Activated T-cell treated with anti-CD3 and anti-CD28 coated beads, Interleukin-2, amount 50 U/mL, for 1 hour (primary cell): ENCODE data around the gene TMEM154.
"Not testable (repeated sequence)": the region's sequence is repeated elsewhere in the genome, so short reads cannot be mapped to it uniquely, and the experiment has no call there.

Source experiments
- DNase-seq: peaks from one replicate; pipeline ENCODE4 v3.0.0-alpha.2; 2020

Gene TMEM154

DNA sequence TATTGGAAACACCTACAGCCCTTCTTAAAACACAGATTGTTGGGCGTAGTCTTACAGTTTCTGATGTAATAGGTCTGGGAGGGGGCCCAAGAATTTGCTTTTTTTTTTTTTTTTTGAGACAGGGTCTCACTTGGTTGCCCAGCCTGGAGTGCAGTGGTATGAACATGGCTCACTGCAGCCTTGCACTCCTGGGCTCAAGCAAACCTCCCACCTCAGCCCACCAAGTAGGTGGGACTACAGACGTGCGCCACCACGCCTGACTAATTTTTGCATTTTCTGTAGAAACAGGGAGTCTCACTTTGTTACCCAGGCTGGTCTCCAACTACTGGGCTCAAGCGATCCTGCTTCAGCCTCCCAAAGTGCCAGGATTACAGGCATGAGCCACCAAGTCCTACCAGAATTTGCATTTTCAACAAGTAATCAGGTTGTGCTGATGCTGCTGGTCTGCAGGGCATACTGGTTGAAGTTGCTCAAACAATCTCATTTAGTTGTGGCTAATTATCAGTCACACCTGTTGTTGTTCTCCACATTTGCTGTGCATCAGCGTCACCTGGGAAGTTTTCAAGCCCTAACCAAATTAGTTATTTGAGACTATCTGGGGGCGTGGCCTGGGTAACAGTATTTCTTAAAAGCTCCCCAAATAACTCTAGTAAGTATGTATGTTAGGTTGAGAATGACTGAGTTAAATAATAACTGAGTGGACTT, 14.0 kb downstream of the TMEM154 start:
- no peak for DNase-seq

GRCh38 chr4:152664067-152664378, 15.8 kb downstream of the TMEM154 start:
- not testable (repeated sequence) for DNase-seq

- no peak for DNase-seq
Measured at GRCh38 chr4:152663203-152664066, 16.4 kb downstream of the TMEM154 start.

DNA sequence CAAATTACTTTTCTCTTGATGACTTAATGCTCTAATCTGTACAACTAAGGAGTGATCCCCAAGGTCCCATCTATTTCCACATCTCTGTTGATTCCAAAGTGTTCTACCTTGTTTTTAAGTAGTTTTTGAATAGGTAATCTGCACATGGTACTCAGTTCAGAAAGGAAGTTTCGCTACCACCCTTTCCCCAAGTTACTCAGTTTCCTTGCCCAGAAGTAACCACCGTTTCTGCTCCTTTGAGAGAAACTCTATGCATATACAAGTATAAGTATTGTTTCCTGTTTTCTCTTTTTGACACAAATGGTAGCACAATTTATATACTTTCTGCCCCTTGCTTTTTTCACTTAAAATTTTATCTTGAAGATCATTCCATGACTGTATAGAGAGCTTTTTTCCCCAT, 18.1 kb downstream of the TMEM154 start:
- DNase-seq, result no peak

DNA sequence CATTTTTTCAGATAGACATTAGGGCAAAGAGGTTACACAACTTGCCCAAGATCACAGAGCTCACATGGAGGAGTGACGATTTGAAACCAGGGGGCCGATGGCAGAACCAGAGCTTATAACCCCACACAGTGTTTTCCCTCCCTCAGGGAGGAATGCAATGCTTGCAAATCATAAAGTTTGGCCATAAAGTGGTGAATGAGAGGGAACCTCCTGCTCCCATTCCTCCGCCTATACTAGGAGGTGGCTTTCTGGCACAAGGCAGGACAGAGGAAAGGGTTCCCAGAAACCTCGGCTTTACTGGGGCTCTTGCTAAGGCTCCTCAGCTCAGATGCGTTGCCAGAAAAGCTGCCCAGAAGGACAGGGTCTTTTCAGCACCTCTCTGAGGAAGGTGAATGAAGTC, 19.3 kb downstream of the TMEM154 start:
- no peak for DNase-seq

GRCh38 chr4:152659806-152660205, 20.0 kb downstream of the TMEM154 start:
- no peak for DNase-seq

DNA sequence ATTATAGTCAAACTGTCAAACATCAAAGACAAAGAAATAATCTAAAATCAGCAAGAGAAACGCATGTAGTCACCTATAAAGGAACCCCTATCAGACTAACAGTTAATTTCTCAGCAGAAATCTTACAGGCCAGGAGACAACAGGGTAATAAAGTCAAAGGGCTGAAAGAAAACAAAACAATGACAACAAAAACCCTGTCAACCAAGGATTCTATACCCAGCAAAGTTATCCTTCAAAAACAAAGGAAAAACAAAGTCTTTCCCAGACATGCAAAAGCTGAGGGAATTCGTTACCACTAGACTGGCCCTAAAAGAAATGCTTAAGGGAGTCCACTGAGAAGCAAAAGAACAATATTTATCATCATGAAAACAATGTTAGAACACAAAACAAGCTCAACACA, 22.1 kb downstream of the TMEM154 start:
- DNase-seq, result no peak

GRCh38 chr4:152655272-152656129, 24.3 kb downstream of the TMEM154 start:
- DNase-seq, result no peak

DNA sequence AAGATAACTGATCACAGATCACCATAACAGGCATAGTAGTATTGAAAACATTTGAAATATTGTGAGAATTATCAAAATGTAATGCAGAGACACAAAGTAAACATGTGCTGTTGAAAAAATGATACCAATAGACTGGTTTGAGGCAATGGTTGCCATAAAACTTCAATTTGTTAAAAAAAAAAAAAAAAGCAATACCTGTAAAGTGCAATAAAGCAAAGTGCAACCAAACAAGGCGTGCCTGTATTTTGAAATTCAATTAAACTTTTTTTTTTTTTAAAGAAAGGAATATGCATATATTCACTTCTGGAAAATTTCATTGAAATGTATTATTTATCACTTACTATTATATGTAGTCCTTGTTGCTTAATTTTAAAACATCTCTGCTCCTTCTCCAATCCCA, 27.7 kb downstream of the TMEM154 start:
- no peak for DNase-seq

DNA sequence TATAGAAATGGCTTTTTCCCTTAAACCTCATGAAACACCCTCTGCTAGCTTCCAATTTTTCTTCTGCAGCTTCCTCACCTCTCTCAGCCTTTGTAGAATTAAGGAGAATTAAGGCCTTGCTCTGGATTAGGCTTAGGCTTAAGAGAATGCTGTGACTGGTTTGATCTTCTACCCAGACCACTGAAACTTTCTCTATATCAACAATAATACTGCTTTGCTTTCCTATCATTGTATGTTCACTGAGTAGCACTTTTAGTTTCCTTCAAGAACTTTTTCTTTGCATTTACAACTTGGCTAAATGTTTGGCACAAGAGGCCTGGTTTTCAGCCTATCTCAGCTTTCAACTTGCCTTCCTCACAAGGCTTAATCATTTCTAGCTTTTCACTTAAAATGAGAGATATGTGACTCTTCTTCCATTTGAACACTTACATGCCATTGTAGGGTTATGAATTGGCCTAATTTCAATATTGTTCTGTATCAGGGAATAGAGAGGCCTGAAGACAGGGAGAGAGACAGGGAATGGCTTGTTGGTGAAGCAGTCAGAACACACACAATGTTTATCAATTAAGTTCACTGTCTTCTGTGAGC, 28.2 kb downstream of the TMEM154 start:
- no peak for DNase-seq

- no peak for DNase-seq
Measured at GRCh38 chr4:152646221-152646620, 33.6 kb downstream of the TMEM154 start.

GRCh38 chr4:152644130-152644529, 35.7 kb downstream of the TMEM154 start:
- DNase-seq, result no peak

GRCh38 chr4:152643153-152644035, 36.4 kb downstream of the TMEM154 start:
- no peak for DNase-seq

GRCh38 chr4:152640058-152640921, 39.5 kb downstream of the TMEM154 start:
- DNase-seq, result no peak

- DNase-seq, result no peak
Measured at GRCh38 chr4:152635851-152636250, 43.9 kb downstream of the TMEM154 start.

DNA sequence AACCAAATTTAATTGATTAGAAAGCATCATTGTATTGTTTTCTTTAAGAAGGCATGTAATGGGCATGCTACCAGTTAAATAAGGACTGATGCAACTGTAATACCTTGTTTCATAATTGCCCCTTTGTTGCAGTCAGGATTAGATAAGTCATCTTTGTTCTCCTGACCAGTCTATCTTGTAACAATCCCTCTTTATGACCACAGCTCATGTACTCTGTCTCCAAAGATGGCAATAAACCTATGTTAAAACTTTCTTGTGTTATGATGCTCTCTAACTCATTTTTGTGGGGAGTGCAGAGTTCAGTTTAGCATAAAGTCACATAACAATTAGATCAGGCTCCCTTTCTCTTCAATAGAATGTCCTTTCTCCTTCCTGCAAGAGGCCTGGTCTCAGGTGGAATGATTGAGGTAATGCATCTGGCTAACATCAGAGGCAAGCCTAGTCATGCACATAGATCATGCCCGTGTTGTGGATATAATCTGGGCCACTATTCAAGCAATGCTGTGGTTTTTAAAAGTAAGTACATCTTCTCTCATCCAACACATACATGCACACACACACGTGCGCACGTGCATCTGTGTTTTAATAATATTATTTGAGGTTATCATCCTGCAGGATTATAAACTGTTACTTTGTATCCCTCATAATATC, 45.6 kb downstream of the TMEM154 start:
- DNase-seq, result no peak

GRCh38 chr4:152633118-152633517, 46.7 kb downstream of the TMEM154 start:
- no peak for DNase-seq

- no peak for DNase-seq
Measured at GRCh38 chr4:152630324-152630723, 49.5 kb downstream of the TMEM154 start.

GRCh38 chr4:152629908-152630307, 49.9 kb downstream of the TMEM154 start:
- DNase-seq, result no peak

- no peak for DNase-seq
Measured at GRCh38 chr4:152628128-152628527, 51.7 kb downstream of the TMEM154 start.

DNA sequence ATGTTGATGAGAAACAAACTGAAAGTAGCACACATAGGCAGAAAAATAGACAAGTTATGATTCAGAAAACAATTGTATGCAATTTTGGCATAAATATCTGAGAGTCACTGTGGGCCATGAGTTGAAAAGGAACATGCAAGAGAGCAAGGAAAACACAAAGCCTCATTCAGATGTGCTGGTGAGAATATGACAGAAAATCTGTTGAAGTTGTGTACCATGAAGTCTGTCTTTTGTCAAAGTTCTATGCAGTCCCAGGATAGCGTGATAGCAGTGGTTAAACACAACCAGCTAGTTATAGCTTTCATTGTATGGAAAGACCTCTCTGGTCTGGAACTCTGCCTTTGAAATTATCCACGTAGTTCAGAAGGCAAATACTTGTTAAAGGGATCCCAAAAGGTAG, 53.0 kb downstream of the TMEM154 start:
- DNase-seq, result no peak
